Measurements from ENCODE around the gene HOMER1. TPM values are rescaled to one million over a fixed set of nuclear protein-coding genes. Genes with fewer than 3 reads are reported as not detected.

The HOMER1 gene
- total RNA-seq, 4 donors from 2014 or later, result 26.1 to 42.9 (median 37.9) TPM

DNA sequence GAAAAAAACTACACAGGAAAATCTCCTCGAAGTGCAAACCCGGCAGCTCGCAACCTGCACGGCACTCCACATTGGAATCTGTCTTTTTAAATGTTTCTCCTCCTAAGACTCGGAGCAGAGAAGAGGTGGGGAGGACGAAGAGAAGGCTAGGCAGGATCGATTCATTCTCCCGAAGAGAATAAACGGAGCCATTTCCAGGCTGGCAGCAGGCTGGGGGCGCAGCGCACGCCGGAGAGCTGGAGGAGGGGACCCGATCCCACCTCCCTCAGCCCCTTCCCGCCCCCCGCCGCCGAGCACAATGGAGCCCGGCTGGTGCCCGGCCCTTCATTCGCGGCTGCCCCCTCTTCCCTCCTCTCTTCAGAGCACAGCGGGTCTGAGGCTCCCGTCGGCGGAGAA lies 628 bp downstream of the HOMER1 start:
- peak overlapping the region; percentile 94 to 99 (median 96) for H3K27ac ChIP-seq
- H3K36me3 ChIP-seq, result no peaks in the 10 kb centered on the region
- 0 to 1% methylated on average over 8 to 15 of the region's 26 CpGs for WGBS, 2 donors
- TF ChIP-seq, protein P1, sequence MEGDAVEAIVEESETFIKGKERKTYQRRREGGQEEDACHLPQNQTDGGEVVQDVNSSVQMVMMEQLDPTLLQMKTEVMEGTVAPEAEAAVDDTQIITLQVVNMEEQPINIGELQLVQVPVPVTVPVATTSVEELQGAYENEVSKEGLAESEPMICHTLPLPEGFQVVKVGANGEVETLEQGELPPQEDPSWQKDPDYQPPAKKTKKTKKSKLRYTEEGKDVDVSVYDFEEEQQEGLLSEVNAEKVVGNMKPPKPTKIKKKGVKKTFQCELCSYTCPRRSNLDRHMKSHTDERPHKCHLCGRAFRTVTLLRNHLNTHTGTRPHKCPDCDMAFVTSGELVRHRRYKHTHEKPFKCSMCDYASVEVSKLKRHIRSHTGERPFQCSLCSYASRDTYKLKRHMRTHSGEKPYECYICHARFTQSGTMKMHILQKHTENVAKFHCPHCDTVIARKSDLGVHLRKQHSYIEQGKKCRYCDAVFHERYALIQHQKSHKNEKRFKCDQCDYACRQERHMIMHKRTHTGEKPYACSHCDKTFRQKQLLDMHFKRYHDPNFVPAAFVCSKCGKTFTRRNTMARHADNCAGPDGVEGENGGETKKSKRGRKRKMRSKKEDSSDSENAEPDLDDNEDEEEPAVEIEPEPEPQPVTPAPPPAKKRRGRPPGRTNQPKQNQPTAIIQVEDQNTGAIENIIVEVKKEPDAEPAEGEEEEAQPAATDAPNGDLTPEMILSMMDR (IDR thresholded peaks at IDR 0.05), result no peak
- TF ChIP-seq POLR2A (IDR thresholded peaks at IDR 0.05), result no peak
- intact Hi-C loops (cut with DNase I), result no loop called here
- H3K9me3 ChIP-seq, result no peaks in the 10 kb centered on the region
- peaks cover 42 to 50% of the 10 kb centered on the region in 2 donors for H3K4me1 ChIP-seq
- no peak for DNase-seq
- no peaks in the 10 kb centered on the region for H3K27me3 ChIP-seq
- H3K4me3 ChIP-seq (replicated peaks in 1 of 3), result peak overlapping the region; percentile 29 to 97 (median 79)

DNA sequence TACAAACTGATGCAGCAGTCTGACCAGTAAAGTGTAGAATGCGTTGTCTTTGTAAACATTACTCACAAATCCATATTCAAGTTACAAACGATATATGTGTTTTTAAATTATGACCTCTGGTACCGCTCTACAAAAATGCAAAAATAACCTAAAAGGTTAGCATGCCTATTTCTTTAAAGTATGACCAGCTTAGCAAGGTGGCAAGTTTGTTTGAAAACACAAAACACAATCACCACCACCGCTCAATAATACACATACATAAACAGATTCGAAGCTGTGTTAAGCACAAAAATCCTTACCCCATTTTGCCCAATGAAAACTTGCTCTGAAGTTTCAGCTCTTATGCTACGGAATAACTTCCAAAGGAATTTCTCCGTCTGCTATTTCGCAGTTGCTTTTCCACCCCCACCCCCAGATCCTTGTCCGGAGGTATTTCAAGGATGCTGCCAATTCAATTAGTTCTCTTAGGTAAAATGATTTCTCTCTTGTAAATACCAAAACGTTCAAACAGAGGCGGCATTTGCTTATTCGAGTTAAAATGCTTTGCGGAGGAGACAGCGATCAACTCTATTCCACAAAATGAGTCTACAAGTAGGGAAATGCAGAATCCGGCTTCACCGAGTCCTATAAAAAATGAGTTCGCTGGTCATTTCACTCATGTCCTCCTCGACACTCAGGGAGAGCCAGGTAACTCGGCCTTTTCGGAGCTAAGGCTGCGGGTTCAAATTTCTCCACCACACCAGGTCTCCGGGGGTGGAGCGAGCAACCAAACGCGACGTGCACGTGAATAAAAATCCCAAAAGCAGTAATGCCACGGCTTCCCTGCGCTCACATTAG lies 1.2 kb downstream of the HOMER1 start:
- Histone ChIP-seq H3K4me1 (peaks cover 40 to 50% of the 10 kb centered on the region in 2 donors), H3K36me3 (no peaks in the 10 kb centered on the region), H3K27ac (peak overlapping the region in 2 of 3 donors; percentile 94 to 99), H3K4me3 (replicated peaks in 1 of 3) (peak overlapping the region; percentile 29 to 97 (median 79)), H3K9me3 (no peaks in the 10 kb centered on the region), H3K27me3 (no peaks in the 10 kb centered on the region)
- 3 to 6% methylated on average over 29 of the region's 29 CpGs for WGBS, 2 donors
- intact Hi-C loops (cut with DNase I), result no loop called here
- TF ChIP-seq, protein P1 (IDR thresholded peaks at IDR 0.05), result no peak
- TF ChIP-seq POLR2A (IDR thresholded peaks at IDR 0.05), result peak in 1 of 2 donors; percentile 39
- peak; percentile 27 to 32 for DNase-seq

DNA sequence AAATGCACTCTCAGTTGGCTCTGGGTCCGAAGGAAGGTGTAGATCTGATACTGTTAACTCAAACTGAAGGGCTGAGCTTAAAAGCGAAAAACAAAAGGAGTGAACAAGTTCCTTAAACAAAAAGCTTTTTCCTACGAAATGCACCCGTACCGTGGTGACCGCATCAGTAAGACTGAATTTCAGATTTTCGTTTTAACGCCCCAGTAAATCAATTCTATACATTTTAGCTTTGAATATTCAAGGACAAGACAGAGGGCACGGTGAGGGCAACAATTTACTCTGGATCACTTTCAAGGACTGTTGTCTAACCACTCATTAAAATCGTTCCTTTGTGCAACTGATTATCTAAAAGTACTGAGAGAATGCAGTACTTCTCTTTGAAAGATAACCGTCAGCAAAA lies 1.9 kb downstream of the HOMER1 start:
- TF ChIP-seq POLR2A (IDR thresholded peaks at IDR 0.05), result no peak
- TF ChIP-seq, protein P1 (IDR thresholded peaks at IDR 0.05), result no peak
- Histone ChIP-seq H3K27ac (peak overlapping the region in 2 of 3 donors; percentile 94 to 99), H3K4me3 (replicated peaks in 1 of 3) (peak overlapping the region in 2 of 3 donors; percentile 29 to 79), H3K36me3 (no peaks in the 10 kb centered on the region), H3K27me3 (no peaks in the 10 kb centered on the region), H3K9me3 (no peaks in the 10 kb centered on the region), H3K4me1 (peaks cover 41 to 48% of the 10 kb centered on the region in 2 donors)
- 27% methylated on average over 11 of the region's 11 CpGs for WGBS, 2 donors
- intact Hi-C loops (cut with DNase I), result no loop called here
- DNase-seq, result no peak

DNA sequence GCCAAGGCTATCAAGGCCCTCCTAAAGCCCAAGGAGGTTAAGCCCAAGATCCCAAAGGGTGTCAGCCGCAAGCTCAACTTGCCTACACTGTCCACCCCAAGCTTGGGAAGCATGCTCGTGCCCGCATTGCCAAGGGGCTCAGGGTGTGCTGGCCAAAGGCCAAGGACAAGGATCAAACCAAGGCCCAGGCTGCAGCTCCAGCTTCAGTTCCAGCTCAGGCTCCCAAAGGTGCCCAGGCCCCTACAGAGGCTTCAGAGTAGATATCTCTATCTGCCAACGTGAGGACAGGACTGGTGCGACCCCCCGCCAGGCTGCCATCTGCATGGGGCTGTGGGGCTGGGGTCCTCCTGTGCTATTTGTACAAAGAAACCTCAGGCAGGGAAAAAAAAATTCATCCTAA lies 3.3 kb downstream of the HOMER1 start:
- TF ChIP-seq POLR2A (IDR thresholded peaks at IDR 0.05), result no peak
- TF ChIP-seq, protein P1 (IDR thresholded peaks at IDR 0.05), result no peak
- peak; percentile 21 to 24 for DNase-seq
- H3K27me3 ChIP-seq, result no peaks in the 10 kb centered on the region
- peak overlapping the region in 2 of 3 donors; percentile 8 to 99 for H3K27ac ChIP-seq
- H3K36me3 ChIP-seq, result no peaks in the 10 kb centered on the region
- peaks cover 32 to 38% of the 10 kb centered on the region in 2 donors for H3K4me1 ChIP-seq
- no peaks in the 10 kb centered on the region for H3K9me3 ChIP-seq
- 80 to 81% methylated on average over 6 of the region's 6 CpGs for WGBS, 2 donors
- no peak overlapping the region for H3K4me3 ChIP-seq (replicated peaks in 1 of 3)
- intact Hi-C loops (cut with DNase I), result no loop called here

DNA sequence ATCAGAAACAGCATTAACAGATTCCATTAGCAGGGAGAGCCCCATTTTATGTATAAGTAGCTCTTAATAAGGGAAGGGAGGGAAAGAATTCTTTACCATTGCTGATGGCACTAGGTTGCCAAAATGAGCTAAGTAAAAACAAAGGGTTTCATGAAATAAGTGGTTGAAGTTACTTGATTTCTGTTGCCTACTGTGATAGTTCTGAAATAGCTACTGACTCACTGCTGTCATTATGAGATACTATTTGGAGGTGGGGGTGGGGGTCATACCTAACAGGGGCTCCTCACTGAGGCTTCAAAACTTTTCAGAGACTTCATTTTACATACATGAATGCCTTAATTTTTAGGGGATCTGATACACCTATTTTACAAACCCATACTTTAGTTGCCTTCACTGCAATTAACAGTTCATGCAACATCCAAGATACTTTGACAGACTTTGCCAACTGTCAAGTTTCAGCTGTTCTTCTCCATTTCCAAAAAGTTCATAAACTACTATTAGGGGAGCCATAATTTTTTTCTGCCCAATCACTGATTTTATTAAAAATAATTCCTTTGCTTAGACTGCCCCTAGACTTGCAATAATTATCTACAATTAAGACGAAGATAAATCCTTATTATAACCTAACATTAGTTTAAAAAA lies 4.6 kb downstream of the HOMER1 start:
- no peak for DNase-seq
- H3K9me3 ChIP-seq, result no peaks in the 10 kb centered on the region
- peaks cover 30 to 41% of the 10 kb centered on the region in 2 donors for H3K4me1 ChIP-seq
- no peaks in the 10 kb centered on the region for H3K27me3 ChIP-seq
- intact Hi-C loops (cut with DNase I), result no loop called here
- no peaks in the 10 kb centered on the region for H3K36me3 ChIP-seq
- TF ChIP-seq, protein P1 (IDR thresholded peaks at IDR 0.05), result no peak
- no peak for TF ChIP-seq POLR2A (IDR thresholded peaks at IDR 0.05)
- 92 to 94% methylated on average over 1 of the region's 1 CpG for WGBS, 2 donors
- no peak overlapping the region for H3K4me3 ChIP-seq (replicated peaks in 1 of 3)
- H3K27ac ChIP-seq, result peak overlapping the region in 2 of 3 donors; percentile 37 to 59
